SJSA1 (cell line): ENCODE data around the gene C9orf50. TPM values are rescaled to one million over a fixed set of nuclear protein-coding genes. Genes with fewer than 3 reads are reported as not detected.
A peak's percentile ranks its signal among the peaks of the same experiment; 100 is the strongest.
"Not testable (repeated sequence)": the region's sequence is repeated elsewhere in the genome, so short reads cannot be mapped to it uniquely, and the experiment has no call there.

Experiments used
- DNase-seq, 2 experiments: peaks; one replicate each; pipeline ENCODE4 v3.0.0-alpha.2; 2015 to 2020; ENCODE audit warnings: low spot score in 2 of 2, low read depth in 1 of 2
- H3K27ac ChIP-seq: fragments of 250-450 bp; sonication (Bioruptor Pico); 2 replicates; pipeline ENCODE4 v1.5.1; 2020; ENCODE audit warnings: mild to moderate bottlenecking, moderate library complexity
- H3K27me3 ChIP-seq: fragments of 250-450 bp; sonication (Bioruptor Pico); replicated peaks from 2 replicates; pipeline ENCODE4 v1.5.1; 2020; ENCODE audit warnings: mild to moderate bottlenecking, moderate library complexity
- H3K36me3 ChIP-seq: fragments of 250-450 bp; sonication (Bioruptor Pico); 2 replicates; pipeline ENCODE4 v1.5.1; 2020; ENCODE audit warnings: mild to moderate bottlenecking
- H3K4me1 ChIP-seq: fragments of 250-450 bp; sonication (Bioruptor Pico); replicated peaks from 2 replicates; pipeline ENCODE4 v1.6.1; 2021; ENCODE audit warnings: mild to moderate bottlenecking
- H3K4me3 ChIP-seq: fragments of 250-450 bp; sonication (Bioruptor Pico); 2 replicates; pipeline ENCODE4 v1.5.1; 2020; ENCODE audit warnings: mild to moderate bottlenecking
- H3K9me3 ChIP-seq: fragments of 250-450 bp; sonication (Bioruptor Pico); replicated peaks from 2 replicates; pipeline ENCODE4 v1.5.1; 2020; ENCODE audit warnings: mild to moderate bottlenecking
- total RNA-seq: library from RNA; depleted of rRNA; stranded (reverse); fragments of >200 nt; shearing (Covaris generic); gene quantifications from 2 replicates; pipeline ENCODE4 v1.2.3, GENCODE V29; 2014; rRNA removed

C9orf50 gene, protein sequence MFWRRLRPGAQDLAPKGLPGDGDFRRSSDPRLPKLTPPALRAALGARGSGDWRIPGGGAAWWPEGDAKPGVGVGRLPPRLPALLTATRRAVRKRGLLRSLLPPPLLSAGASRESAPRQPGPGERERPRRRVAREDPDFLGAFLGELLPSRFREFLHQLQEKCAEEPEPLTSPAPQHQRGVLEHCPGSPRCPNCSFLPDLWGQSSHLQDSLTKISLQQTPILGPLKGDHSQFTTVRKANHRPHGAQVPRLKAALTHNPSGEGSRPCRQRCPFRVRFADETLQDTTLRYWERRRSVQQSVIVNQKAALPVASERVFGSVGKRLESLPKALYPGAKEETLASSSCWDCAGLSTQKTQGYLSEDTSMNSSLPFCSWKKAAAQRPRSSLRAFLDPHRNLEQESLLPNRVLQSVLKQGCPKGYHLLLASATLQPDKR
- not detected in 2 replicates for total RNA-seq

GRCh38 chr9:129620669-129621295 lies at the start of gene C9orf50:
Gene C9orf50, minus strand, starts transcription at chr9:129621101. Its CDS starts 527 bp downstream, at chr9:129620574.
- Histone ChIP-seq H3K36me3 (no peaks in the 10 kb centered on the region), H3K27ac (no peak within 1 kb of the TSS), H3K27me3 (no peaks in the 10 kb centered on the region), H3K4me3 (peak within 1 kb of the TSS; percentile 52), H3K9me3 (no peaks in the 10 kb centered on the region; the same call in 1 of the 2 replicates), H3K4me1 (peaks cover 16% of the 10 kb centered on the region)
- DNase-seq: no peak

- no peak for DNase-seq
- H3K4me3 ChIP-seq: no peak overlapping the region
- peaks cover 27% of the 10 kb centered on the region for H3K4me1 ChIP-seq
- H3K27ac ChIP-seq: no peak overlapping the region
- H3K36me3 ChIP-seq: no peaks in the 10 kb centered on the region
- no peaks in the 10 kb centered on the region for H3K9me3 ChIP-seq
- H3K27me3 ChIP-seq: 0 out of 2 replicates have a peak, but pooled peaks cover 2% of the 10 kb centered on the region
Measured at GRCh38 chr9:129669946-129670345, 49.0 kb upstream of the C9orf50 start.

DNA sequence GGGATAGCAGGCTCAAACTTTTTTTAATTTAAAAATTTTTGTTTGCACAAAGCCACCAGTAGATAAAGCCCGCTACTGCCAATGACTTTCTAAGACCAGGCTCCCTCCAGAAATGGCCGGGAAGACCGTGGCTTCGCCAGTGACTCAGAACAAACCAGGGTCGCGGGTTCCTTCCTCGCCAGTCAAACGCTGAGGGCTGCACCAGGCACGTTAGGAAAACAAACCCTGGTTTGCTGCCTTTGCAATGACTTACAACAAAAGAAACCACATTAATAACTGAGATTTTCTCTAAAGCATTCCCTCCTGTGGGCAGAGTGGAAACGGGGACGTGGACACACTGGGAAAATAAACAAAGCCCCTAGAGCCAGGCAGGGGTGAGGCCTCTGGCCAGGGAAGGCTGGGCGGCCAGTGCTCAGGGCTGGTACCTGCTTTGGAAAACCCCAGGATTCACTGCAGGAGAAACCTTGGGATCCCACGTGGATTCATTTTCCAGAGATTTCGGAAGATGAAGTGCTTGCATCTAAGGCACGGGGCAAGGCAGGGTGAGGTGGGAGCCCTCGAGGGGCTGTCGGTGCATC lies 48.3 kb upstream of the C9orf50 start:
- H3K27me3 ChIP-seq: 0 out of 2 replicates have a peak, but pooled peaks cover 2% of the 10 kb centered on the region
- no peaks in the 10 kb centered on the region for H3K9me3 ChIP-seq
- H3K4me3 ChIP-seq: no peak overlapping the region
- no peak overlapping the region for H3K27ac ChIP-seq
- H3K36me3 ChIP-seq: no peaks in the 10 kb centered on the region
- peaks cover 27% of the 10 kb centered on the region for H3K4me1 ChIP-seq
- DNase-seq: peak; percentile 90

DNA sequence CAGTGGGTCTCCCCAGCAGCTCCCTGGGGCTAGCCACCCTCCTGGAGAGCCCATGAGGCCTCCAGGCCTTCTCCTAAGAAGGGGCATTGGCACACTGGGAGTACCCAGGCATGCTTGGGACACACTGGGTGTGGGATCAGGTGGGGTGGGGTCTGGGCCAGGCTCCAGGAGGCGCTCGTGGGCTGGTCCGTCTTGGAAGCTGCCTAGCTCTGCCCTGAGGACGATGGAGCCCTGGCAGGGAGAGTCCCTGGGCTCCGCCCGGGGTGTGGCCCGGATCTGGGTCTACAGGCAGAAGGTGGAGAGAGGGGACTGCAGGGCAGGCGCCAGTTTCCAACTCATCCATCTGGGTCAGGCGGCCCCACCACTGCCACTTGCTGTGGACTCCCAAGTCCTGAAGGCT lies 46.9 kb upstream of the C9orf50 start:
- no peak overlapping the region for H3K27ac ChIP-seq
- H3K36me3 ChIP-seq: no peaks in the 10 kb centered on the region
- H3K4me3 ChIP-seq: no peak overlapping the region
- DNase-seq: no peak
- H3K9me3 ChIP-seq: no peaks in the 10 kb centered on the region
- H3K27me3 ChIP-seq: 0 out of 2 replicates have a peak, but pooled peaks cover 2% of the 10 kb centered on the region
- peaks cover 27% of the 10 kb centered on the region for H3K4me1 ChIP-seq

DNA sequence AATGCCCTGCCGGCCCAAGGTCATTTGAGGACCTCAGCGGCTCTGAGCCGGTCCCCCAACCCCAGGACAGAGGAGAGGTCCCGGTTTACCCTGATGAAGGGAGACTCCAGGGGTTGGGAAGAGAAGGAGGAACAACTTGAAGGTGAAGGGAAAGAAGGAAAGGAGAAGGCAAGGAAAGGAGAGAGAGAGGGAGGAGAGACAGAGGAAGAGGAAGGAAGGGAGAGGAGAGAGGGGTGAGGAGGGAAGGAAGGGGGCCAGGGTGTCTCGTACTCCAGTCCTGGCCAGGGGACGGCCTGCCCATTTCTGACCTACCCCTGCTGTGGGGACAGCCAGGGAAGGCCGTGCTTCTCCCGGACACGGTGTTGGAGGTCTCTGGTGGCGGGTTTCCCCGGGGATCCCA lies 46.5 kb upstream of the C9orf50 start:
- Histone ChIP-seq H3K4me3 (no peak overlapping the region), H3K27ac (no peak overlapping the region), H3K27me3 (0 out of 2 replicates have a peak, but pooled peaks cover 2% of the 10 kb centered on the region), H3K4me1 (peaks cover 27% of the 10 kb centered on the region), H3K36me3 (no peaks in the 10 kb centered on the region), H3K9me3 (no peaks in the 10 kb centered on the region)
- no peak for DNase-seq

DNA sequence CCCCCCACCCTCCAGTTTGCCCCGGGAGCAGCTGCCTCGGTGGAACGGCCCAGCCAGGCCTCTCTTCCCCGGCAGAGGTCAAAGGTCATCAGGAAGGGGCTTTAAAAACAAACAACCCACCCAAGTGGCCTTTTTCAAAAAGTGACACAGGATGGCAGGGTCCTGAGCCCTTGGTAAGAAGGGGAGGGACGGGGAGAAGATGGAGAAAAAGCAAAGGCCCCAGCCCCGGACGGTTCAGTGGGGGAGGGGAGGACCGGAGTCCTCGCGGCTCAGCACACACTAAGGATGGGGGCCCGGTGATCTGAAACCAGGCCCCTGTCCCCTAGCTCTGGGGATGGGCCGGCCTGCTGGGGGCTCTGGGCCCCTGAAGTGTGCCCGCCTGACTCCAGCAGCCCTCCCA lies 45.7 kb upstream of the C9orf50 start:
- no peak for DNase-seq
- peaks cover 27% of the 10 kb centered on the region for H3K4me1 ChIP-seq
- H3K4me3 ChIP-seq: no peak overlapping the region
- no peaks in the 10 kb centered on the region for H3K36me3 ChIP-seq
- H3K27ac ChIP-seq: no peak overlapping the region
- H3K9me3 ChIP-seq: no peaks in the 10 kb centered on the region
- H3K27me3 ChIP-seq: 0 out of 2 replicates have a peak, but pooled peaks cover 2% of the 10 kb centered on the region

GRCh38 chr9:129665814-129666520 lies 45.1 kb upstream of the C9orf50 start:
- Histone ChIP-seq H3K27me3 (0 out of 2 replicates have a peak, but pooled peaks cover 2% of the 10 kb centered on the region), H3K36me3 (no peaks in the 10 kb centered on the region), H3K4me1 (peaks cover 27% of the 10 kb centered on the region), H3K9me3 (no peaks in the 10 kb centered on the region), H3K27ac (no peak overlapping the region), H3K4me3 (peak overlapping the region; percentile 51)
- no peak for DNase-seq

DNA sequence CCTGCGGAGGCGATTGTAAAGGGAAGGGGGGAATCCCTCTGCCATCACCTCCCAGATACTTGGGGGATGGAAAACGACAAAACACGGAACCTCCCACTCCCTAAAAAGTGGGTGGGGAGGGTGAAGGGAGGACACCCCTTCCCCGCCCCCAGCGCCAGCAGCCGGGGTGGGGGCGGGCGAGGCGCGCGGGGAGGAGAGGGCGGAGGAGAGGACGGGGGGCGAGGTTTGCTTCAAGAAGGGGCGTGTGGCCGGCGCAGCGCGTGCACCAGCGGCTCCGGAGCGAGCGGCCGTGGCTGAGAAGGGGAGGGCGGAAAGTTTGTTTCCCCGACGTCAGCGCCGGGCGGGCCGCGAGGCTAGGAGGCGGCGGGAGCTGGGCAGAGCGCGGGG lies 44.5 kb upstream of the C9orf50 start, which contains the start of gene PRRX2:
Gene PRRX2 (plus strand): TSS at position 259 of the 387 bp plus-strand sequence. CDS start 221 bp downstream, outside the sequence.
- Histone ChIP-seq H3K36me3 (no peaks in the 10 kb centered on the region), H3K4me3 (peak within 1 kb of the TSS; percentile 51), H3K9me3 (no peaks in the 10 kb centered on the region), H3K27me3 (0 out of 2 replicates have a peak, but pooled peaks cover 2% of the 10 kb centered on the region), H3K4me1 (peaks cover 27% of the 10 kb centered on the region), H3K27ac (no peak within 1 kb of the TSS)
- DNase-seq: no peak

- DNase-seq: no peak
- Histone ChIP-seq H3K27ac (no peak overlapping the region), H3K4me1 (peaks cover 27% of the 10 kb centered on the region)
Measured at GRCh38 chr9:129664746-129665388, 44.0 kb upstream of the C9orf50 start.

DNA sequence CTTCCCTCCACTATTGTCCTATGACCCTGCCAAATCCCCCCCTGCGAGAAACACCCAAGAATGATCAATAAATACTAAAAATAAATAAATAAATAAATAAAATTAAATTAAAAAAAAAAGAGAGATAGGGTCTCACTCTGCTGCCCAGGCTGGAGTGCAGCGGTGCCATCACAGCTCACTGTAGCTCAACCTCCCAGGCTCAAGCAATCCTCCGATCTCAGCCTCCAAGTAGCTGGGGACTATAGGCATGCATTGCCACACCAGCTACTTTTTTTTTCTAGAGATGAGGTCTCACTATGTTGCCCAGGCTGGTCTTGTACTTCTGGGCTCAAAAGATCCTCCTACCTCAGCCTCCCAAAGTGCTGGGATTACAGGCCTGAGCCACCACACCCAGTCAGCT lies 41.3 kb upstream of the C9orf50 start:
- not testable (repeated sequence) for DNase-seq, H3K4me3 ChIP-seq, H3K27ac ChIP-seq, H3K36me3 ChIP-seq, H3K27me3 ChIP-seq, H3K9me3 ChIP-seq, H3K4me1 ChIP-seq

More at GRCh38 chr9:129664746-129665388, 44.0 kb upstream of the C9orf50 start:
- Histone ChIP-seq H3K36me3 (no peaks in the 10 kb centered on the region), H3K4me3 (peak overlapping the region; percentile 51), H3K9me3 (no peaks in the 10 kb centered on the region), H3K27me3 (0 out of 2 replicates have a peak, but pooled peaks cover 2% of the 10 kb centered on the region)

GRCh38 chr9:129661029-129661428 lies 40.1 kb upstream of the C9orf50 start:
- H3K4me1 ChIP-seq: peaks cover 18% of the 10 kb centered on the region
- no peak overlapping the region for H3K4me3 ChIP-seq
- 0 out of 2 replicates have a peak, but pooled peaks cover 4% of the 10 kb centered on the region for H3K27me3 ChIP-seq
- no peak overlapping the region for H3K27ac ChIP-seq
- DNase-seq: no peak
- no peaks in the 10 kb centered on the region for H3K36me3 ChIP-seq
- no peaks in the 10 kb centered on the region for H3K9me3 ChIP-seq

DNA sequence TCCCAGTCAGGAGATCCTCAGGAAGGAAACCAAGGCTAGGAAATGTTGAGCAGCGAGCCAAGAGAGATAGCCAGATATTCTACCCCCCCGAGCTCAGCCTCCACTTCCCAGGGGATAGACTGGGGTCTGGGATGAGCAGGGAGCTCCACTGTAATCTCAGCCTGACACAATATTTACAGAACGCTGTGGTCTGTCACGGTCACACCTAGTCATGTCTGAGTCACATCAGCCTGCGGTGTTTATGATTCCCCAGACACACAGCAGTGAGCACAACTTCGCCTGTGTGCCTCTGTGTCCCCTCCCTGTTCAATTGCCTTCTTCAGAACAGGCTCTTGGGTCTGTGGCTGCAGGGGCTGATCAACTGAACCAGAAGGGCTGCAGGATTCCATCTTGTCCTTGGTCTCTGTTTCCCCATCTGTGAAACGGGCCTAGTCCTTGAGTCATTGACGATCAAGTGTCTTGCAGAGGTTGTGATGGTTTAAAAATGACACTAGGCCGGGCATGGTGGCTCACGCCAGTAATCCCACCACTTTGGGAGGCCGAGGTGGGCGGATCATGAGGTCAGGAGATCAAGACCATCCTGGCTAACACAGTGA lies 36.0 kb upstream of the C9orf50 start:
- Histone ChIP-seq H3K27me3 (0 out of 2 replicates have a peak, but pooled peaks cover 3% of the 10 kb centered on the region), H3K9me3 (no peaks in the 10 kb centered on the region), H3K4me1 (peaks cover 12% of the 10 kb centered on the region), H3K36me3 (no peaks in the 10 kb centered on the region), H3K4me3 (no peak overlapping the region), H3K27ac (no peak overlapping the region)
- peak; percentile 65 to 75 for DNase-seq
